GM21423 (cell line): Measurements from ENCODE around the gene MTRFR.
"Not testable (repeated sequence)": the region's sequence is repeated elsewhere in the genome, so short reads cannot be mapped to it uniquely, and the experiment has no call there.

Experiments used
- ATAC-seq: cut with Tn5 transposase; IDR thresholded peaks from one replicate; pipeline ENCODE4 v1.9.1; 2021; ENCODE audit warnings: mild to moderate bottlenecking, moderate library complexity; ENCODE audit not compliant: unreplicated experiment

MTRFR gene

DNA sequence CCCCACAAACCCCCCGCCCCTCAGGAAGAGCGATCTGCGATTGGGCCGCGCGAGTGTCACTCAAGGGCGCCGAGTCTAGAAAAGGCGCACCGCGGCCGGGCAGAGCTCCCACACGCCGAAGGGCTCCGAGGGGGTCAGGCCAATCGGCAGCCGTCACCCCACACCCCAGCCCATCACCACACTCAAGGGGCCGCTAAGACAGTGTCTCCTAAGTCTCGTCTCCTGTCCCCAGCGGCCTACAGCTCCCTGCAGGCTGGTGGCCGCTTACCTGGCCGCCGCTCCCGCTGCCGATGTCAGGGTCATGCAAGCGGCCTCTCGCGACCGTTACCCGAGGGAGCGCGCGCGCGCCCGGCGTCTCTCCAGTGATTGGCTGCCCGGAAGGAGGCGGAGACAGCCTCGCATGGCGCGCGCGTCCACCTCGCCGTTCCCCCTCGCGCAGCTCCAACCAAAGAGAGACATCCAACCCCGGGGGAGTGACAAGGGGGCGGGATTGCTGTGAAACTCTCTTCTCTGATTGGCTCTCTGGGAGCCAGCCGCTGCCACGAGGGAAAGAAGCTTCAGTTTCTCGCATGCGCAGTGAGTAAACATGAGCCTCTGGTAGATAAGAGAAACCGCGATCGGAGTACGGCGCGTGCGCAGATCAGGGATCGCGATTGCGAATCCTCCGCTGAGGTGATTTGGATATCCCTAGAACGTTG is at the start of gene MTRFR, which contains the start of gene MPHOSPH9:
Gene MTRFR, plus strand, starts transcription at position 630 of the 698 bp plus-strand sequence. CDS start 20,239 bp downstream, outside the sequence.
Gene MPHOSPH9, minus strand, starts transcription at position 335 of the 698 bp plus-strand sequence. CDS start 2,777 bp downstream, outside the sequence.
- ATAC-seq = peak; percentile 87

DNA sequence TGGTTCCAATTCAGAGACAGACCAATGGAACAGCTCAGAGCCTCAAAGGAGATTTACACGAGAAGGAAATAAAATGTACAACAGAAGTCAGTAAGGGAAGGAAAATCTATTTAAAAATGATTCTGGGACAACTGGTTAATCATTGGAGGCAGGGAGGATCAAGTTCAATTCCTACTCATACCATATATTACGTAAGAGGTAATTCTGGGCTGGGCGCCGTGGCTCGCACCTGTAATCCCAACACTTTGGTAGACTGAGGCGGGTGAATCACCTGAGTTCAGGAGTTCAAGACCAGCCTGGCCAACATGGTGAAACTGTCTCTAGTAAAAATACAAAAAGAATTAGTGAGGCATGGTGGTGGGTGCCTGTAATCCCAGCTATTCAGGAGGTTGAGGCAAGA is 45.6 kb upstream of the MTRFR start:
- ATAC-seq = no peak

DNA sequence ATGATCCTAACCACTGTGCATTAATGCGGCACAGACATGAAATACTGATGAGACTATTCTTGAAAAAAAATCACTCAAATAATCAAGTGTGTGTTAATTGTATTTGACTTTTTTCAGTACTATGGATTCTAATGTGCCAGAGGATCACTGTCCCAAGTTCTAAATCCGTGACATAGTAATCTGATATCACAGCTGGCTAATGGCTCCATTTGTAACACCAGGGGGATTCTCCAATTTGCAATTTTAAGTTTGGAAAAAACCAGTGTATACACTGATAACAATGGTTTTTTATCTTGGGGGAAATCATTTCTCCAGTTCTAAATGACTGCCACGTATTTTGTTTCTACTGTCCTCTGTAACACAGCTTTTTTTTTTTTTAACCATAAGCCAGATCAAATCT is 33.3 kb upstream of the MTRFR start:
- ATAC-seq = no peak

DNA sequence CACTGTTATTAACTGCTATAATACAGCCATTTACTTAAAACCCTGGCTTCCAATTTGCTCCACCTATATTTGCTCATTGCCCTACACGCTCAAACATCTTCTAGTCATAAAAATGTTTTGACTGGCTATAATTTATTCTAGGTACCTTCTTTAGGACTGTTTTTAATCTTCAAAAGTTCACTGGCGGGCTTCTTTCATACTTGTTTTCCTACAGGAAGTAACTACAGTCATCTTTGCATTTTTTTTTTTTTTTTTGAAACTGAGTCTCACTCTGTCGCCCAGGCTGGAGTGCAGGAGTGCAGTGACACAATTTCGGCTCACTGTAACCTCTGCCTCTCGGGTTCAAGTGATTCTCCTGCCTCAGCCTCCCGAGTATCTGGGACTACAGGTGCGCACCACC is 32.8 kb upstream of the MTRFR start:
- no peak for ATAC-seq

DNA sequence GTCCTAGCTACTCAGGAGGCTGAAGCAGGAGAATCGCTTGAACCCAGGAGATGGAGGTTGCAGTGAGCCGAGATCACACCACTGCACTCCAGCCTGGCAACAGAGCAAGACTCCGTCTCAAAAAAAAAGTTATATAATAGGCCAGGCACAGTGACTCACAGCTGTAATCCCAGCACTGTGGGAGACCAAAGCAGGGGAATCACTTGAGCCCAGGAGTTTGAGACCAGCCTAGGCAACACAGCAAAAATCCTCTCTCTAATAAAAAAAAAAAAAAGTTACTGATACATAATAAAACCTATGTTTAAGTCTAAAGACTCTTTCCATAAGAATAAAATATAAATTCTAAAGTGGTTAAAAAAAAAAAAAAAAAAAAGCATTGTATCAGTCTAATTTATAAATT is 26.4 kb upstream of the MTRFR start:
- not testable (repeated sequence) for ATAC-seq

DNA sequence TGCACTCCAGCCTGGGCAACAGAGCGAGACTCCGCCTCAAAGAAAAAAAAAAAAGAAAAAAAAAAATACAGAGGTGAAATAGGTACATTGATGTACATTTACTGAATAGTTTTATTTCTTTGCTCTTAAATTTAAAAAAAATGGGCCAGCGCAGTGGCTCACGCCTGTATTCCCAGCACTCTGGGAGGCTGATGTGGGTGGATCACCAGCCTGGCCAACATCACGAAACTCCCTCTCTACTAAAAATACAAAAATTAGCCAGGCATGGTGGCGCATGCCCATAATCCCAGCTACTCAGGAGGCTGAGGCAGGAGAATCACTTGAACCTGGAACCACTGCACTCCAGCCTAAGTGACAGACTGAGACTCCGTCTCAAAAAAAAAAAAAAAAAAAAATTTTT is 25.4 kb upstream of the MTRFR start:
- not testable (repeated sequence) for ATAC-seq

DNA sequence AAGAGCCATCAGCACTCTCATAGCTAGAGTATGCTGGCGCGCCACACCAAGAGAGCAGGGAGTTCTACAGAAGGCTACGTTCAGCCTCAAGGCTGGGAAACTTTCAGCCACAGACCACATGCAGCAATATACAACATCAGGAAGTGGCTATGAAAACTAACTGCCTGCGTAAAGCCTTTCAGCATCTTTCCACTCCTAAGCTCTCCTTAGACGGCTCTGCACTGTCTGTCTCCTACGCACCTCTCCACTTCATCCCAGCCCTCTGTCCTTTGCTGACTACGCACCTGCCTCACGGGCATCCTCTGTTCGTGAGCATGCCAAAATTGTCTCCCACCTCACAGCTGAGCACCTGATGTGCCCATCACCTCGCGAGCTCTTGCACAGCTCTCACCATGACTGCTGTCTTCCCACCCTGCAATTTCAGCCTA is 10.0 kb upstream of the MTRFR start:
- peak; percentile 78 for ATAC-seq

DNA sequence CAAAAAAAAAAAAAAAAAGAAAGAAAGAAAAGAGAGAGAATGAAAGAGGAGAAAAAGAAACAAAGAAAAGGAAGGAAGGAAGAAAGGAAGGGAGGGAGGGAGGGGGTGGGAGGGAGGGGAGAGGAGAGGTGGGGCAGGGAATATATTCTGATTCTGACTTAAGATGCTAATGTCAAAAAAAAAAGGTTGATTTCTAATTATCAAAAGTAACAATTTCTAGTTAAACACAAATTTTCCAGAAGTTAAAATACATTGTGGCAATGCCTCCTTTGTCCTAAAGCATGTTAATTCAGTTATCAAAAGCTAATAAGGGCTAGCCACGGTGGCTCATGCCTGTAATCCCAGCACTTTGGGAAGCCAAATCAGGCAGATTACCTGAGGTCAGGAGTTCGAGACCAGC is 7.8 kb upstream of the MTRFR start:
- no peak for ATAC-seq

DNA sequence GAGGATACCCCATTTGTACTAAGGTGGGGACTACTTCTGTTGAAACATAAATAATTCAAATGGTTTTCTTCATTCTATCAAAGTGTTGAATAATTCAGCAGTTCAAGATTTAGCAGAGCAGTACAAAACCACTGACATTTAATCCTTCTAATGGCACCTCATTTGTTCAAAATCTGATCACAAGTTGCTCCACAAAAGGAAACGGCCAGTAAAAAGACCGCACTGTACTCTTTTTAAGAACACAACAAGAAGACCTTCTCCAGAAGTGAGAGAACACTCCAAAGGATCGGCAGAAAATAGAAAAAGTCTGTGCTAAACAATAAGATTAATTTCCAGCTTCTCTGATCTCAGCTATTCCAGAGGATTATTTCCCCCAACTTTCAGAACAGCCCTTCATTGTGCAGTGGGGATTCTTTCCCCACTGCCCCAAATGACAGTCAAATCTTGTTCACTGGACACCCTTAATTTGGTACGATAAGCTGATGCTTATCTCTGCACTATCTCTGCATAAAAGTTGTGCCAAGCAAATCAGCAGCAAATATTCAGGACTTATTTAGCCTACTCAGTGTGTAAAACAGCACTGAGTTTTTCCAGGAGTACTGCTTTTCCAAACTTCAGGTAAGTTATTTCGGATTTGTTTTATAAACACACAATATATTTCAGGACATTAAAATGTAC is 5.5 kb upstream of the MTRFR start:
- no peak for ATAC-seq

DNA sequence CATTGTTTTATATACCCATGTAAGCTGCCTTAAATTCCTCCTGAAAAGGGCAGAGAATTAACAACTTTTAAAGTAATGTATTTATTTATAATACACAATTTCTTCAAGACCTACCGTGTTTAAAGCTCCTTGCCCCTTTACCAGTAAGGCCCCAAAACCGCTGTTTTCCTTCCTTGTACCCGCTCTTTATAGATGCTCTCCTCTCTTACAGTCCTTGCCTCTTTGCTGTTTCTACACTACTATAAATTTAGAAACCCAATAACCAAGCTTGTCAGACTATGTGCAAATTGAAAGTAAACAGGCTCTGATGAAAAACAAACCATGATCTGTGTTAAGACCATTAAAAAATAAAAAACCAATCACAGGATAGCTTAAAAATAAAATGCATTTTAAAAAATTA is 4.2 kb upstream of the MTRFR start:
- ATAC-seq = no peak

DNA sequence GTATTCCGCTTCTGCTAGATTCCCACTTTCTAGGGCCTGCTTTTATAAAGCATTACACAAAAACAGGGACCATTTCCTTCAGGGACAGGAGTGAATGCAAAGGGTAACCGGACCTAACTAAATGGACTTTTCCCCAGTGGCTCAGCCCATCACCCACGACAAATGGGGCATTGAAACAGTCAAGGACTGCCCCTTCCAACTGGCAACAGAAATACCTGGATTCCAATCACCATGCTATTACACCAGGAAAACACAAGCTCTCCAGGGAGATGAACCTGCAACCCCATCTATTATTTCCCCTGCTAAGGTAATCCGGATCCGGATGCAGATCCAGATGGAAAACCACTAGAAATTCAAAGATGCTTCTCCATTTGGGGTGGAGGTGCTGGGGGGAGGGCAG is 1.3 kb upstream of the MTRFR start:
- ATAC-seq = no peak

DNA sequence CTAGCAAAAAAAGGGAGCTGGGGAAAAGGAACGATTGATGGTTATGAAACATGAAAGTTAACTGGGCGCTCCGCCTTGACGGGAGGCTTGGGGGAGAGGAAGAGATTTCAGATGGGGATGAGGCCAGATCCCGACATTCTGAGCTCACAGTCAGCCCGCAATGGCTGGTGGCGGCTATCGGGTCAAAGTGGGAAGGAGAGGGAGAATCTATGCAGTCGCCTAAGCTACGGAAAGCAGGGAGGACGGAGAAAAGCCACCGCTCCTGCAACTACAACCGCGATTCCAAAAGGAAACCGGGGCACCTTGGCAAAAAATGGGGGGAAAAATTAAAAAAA is 797 bp upstream of the MTRFR start:
- no peak for ATAC-seq

DNA sequence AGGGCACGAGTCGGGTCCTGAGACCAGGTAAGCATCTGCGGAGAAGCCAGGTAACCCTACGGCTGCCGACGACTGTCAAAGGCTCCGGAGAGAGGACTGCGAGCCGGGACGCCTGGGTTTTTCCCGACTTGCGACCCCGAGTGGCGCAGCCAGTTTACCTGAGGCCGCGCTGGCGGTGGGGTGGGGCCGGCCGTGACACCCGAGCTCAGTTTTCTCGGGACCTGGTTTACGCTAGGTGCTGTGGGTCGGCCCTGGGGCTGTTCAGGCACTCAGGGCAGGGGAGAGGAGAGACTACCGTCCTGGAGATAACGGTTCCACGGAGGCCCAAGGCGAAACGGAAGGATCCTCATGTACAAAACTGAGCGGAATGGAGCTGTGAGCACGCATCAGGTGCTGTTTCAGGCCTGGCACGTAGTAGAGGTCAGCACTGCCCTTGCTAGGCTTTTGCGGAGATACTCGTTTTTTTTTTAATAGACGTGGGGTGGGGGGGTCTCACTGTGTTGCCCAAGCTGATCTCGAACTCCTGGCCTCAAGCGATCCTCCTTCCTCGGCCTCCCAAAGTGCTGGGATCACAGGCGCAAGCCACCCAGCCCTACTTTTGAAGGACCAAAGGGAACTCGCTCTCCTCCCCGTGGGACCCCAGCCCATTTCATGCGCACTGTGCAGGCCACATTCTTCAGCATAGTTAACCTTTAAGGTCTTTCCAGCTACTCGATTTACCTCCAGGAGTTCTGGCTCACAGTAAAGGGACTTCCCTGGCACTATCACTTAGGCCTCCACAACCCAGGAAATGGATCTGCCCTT is 471 bp downstream of the MTRFR start:
- ATAC-seq = peak; percentile 9

DNA sequence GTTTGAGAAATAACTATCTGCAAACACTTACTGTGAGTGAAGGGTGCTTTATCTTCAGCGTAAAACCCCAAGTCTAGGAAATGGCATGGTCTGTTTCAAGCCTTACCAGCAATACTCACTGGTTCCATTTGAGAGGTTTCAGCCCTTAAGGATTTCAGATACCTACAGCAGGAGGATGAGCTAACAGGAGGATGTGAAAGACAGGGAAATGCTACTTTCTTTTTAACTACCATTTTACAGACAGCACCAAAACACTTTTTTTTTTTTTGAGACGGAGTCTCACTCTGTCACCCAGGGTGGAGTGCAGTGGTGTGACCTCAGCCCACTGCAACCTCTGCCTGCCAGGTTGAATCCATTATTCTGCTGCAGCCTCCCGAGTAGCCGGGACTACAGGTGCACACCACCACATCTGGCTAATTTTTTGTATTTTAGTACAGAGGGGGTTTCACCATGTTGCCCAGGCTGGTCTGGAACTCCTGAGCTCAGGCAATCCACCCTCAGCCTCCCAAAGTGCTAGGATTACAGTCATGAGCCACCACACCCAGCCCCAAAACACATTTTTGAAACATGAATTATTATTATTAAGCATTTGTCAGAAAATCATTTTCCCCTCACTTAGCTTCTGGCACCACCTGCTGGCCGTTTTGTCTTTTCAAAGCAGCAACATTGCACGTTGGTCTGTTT is 4.6 kb downstream of the MTRFR start:
- no peak for ATAC-seq

DNA sequence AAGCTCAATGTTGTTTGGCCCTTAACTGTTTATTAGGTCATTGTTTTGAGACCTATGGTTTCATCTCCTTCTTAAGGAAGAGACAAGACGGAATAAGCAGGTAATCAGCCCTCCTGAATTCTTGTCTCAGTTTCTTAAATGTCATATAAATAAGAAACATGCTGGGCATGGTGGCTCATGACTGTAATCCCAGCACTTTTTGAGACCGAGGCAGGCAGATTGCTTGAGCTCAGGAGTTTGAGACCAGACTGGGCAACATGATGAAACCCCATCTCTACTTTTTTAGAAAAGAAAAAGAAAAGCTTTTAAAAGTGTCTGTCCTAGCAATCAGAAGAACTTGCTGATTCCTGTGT is 5.1 kb downstream of the MTRFR start:
- ATAC-seq = no peak

DNA sequence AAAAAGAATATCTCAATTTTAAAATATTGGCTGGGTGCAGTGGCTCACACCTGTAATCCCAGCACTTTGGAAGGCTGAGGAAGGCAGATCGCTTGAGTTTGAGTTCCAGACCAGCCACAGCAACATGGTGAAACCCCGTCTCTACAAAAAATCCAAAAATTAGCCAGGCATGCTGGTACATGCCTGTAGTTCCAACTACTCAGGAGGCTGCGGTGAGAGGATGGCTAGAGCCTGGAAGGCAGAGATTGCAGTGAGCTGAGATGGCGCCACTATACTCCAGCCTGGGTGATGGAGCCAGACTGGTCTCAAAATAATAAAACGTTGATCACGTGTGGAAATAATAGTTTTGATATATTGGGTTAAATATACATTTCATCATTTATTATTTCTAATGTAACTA is 5.7 kb downstream of the MTRFR start:
- ATAC-seq = no peak

DNA sequence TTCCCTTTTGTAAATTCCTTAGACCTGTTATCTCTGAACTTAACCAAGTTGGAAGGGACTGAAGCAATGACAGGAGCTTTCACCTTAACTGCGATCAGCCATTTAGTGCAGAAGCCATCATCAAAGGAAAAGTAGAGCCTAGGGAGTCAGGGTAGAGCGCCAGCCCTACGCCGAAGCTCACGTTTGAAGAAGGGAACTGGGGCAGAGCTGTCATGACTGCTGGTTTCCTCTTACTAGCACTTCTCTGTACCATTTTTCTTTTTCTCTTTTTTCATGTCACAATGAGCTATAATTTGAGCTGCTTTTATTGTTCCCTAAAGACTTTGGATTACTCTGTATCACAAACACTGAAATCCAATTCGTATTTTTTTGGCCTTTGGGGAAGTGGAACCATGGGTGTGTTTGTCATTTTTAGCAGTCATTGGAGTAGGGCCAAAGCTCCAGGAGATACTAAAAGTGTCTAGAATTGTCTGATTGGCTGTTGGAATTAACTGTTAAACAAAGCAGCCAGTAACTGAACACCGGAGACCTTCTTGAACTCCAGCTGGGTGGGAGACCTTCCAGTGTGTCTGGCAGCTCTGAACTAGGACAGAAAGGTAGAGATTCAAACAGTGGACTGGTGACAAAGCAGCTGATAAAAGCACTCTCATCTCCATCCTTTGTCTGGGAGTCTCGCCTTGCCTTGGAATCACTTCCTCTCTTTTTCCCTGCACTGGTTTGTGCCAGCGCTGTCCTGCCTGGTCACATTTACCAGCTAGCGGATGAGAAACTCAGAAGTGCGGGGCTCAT is 9.1 kb downstream of the MTRFR start:
- no peak for ATAC-seq

DNA sequence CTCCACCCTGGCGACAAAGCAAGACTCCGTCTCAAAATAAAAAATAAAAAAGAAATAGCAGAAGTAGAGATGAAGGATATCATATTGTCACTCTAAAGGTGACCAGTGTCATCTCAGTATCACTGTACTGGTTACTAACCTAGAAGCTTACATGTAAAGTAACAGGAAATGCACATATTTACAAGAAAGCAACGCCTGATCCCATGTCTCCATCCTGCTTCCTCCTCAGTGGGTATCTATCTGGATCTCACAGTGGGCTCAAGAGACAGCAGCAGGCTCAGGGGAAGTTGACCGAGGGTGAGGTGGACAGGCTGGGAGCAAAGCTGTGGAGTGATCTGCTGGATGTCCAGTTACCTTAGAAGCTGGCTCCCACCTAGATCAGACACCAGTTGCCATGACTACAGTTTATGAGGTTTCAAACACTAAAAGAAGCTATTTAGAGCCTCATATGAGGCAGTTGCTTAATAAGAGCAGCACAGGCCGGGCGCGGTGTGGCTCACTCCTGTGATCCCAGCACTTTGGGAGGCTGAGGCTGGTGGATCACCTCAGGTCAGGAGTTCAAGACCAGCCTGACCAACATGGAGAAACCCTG is 10.5 kb downstream of the MTRFR start:
- no peak for ATAC-seq

DNA sequence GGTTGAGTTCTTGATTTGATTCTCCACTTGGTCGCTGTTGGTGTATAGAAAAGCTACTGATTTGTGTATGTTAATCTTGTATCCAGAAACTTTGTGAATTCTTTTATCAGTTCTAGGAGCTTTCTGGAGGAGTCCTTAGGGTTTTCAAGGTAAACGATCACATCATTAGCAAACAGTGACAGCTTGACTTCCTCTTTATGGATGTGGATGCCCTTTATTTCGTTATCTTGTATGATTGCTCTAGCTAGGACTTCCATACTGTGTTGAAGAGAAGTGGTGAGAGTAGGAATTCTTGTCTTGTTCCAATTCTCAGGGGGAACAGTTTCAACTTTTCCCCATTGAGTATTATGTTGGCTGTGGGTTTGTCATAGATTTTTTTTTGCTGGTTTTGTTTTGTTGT is 12.4 kb downstream of the MTRFR start:
- ATAC-seq = no peak

DNA sequence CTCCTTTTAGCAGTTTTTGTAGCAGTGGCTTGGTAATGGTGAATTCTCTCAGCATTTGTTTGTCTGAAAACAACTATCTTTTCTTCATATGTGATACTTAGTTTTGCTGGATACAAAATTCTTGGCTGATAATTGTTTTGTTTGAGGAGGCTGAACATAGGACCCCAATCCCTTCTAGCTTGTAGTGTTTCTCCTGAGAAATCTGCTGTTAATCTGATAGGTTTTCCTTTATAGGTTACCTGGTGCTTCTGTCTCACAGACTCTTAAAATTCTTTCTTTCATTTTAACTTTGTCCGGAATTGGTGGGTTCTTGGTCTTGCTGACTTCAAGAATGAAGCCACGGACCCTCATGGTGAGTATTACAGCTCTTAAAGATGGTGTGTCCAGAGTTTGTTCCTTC is 14.9 kb downstream of the MTRFR start:
- not testable (repeated sequence) for ATAC-seq
